Posterior cingulate gyrus (tissue), 11 donors: ENCODE measurements around the gene RBFOX2.
"Not testable (repeated sequence)": the region's sequence is repeated elsewhere in the genome, so short reads cannot be mapped to it uniquely, and the experiment has no call there.

Source experiments
- DNase-seq, 10 donors: peaks; one replicate each; pipeline versions ENCODE4 v3.0.0 to v3.0.0-alpha.2; 2020 to 2021; ENCODE audit warnings: mixed read lengths in 3 of 10
- intact Hi-C: fragments of 100-400 bp; cut with DNase I; formaldehyde crosslinking; loops from one replicate; pipeline ENCODE4 v1.15.1; 2023

The RBFOX2 gene

DNA sequence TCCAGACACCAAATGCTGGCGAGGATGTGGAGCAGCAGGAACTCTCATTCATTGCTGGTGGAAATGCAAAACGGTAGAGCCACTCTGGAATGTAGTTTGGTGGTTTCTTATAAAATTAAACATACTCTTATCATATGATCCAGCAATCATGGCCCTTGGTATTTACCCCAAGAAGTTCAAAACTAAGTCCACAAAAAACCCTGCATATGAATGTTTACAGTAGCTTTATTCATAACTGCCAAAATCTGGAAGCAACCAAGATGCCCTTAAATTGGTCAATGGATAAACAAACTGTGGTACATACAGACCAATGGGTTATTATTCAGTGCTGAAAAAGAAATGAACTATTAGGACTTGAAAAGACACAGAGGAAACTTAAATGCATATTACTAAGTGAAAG lies 223.2 kb downstream of the RBFOX2 start:
- intact Hi-C loops, result no loop called here
- no peak for DNase-seq

DNA sequence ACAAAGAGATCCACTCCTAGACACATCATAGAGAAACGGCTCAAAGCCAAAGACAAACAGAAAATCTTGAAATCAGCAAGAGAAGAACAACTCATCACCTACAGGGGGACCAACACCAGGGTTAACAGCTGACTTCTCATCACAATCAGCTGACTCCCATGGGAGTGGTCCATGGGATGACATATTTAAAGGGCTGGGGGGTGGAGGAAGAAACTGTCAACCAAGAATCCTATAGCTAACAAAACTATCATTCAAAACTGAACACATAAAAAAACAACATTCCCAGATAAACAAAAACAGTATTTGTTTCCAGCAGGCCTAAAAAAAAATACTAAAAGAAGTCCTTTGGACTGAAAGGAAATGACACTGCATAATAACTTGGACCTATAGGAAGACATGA lies 224.2 kb downstream of the RBFOX2 start:
- intact Hi-C loops, result no loop called here
- DNase-seq, result no peak

- no peak for DNase-seq
- intact Hi-C loops, result no loop called here
These were observed 225.7 kb downstream of the RBFOX2 start for GRCh38 chr22:35802885-35803284.

DNA sequence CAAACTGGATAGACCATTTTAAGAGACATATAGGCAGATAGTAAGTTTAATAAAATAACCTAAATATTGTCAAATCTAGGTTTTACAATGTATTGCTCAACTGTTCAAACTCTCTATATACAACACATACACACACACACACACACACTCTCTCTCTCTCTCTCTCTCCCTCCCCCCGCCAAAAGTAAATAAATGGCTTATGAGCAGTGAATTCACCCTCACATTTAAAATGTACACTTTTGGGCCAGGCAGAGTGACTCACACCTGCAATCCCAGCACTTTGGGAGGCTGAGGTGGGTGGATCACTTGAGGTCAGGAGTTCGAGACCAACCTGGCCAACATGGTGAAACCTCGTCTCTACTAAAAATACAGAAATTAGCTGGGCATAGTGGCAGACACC lies 227.3 kb downstream of the RBFOX2 start:
- DNase-seq, intact Hi-C loops: not testable (repeated sequence)

- intact Hi-C loops, result no loop called here
These were observed 229.5 kb downstream of the RBFOX2 start for GRCh38 chr22:35799150-35799549.

GRCh38 chr22:35797411-35797810 lies 231.2 kb downstream of the RBFOX2 start:
- DNase-seq, result no peak
- intact Hi-C loops, result no loop called here

More at GRCh38 chr22:35799150-35799549, 229.5 kb downstream of the RBFOX2 start:
- DNase-seq, result no peak

DNA sequence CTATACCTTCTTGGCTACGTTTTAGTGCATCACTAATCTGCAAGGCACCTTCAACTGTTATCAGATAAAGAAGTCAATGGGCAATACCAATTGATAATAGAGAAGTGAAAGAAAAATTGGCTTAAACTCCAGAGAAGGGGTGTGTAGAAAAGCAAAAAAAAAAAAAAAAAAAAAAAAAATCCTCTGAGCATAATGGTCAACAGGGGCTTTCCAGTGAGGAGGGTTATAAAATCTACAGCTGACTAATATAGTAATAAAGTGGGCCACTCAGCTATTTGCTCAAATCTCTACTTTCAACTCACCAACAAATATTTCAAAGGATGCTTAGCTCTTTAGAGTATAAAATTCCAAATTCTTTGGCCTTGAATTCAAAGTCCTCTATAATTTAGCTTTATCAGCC lies 233.1 kb downstream of the RBFOX2 start:
- intact Hi-C loops, result no loop called here
- no peak for DNase-seq

DNA sequence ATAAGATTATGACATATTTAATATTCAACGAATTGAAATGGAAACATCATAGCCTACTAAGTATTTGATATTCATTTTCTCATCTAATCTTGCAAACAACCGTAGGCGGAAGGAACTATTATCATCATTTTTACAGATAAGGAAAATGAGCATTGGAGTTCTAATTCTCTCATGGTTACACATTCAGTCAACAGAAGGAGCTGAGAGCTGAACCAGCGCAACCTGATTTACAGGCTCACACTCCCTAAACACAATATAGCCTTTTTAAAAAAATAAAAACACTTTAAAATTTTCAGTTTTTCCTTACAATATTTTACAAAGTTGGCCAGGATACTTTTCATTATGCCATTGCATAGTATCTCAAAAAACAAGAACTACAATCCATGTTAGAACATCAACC lies 236.1 kb downstream of the RBFOX2 start:
- intact Hi-C loops, result no loop called here
- no peak for DNase-seq

DNA sequence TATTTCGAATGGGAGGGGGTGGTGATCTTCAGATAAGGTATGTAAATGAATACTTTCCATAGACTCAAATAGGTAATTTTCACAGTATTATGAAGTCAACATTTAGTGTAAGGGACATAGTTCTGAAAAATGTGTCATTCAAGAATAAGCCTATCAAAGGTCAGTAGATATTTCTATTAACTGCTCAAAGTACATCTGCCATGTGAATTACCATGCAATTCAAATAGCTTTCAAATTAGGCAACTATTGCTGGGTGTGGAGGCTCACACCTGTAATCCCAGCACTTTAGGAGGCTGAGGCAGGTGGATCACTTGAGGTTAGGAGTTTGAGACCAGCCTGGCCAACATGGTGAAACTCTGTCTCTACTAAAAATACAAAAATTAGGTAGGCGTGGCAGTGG lies 236.8 kb downstream of the RBFOX2 start:
- not testable (repeated sequence) for DNase-seq

DNA sequence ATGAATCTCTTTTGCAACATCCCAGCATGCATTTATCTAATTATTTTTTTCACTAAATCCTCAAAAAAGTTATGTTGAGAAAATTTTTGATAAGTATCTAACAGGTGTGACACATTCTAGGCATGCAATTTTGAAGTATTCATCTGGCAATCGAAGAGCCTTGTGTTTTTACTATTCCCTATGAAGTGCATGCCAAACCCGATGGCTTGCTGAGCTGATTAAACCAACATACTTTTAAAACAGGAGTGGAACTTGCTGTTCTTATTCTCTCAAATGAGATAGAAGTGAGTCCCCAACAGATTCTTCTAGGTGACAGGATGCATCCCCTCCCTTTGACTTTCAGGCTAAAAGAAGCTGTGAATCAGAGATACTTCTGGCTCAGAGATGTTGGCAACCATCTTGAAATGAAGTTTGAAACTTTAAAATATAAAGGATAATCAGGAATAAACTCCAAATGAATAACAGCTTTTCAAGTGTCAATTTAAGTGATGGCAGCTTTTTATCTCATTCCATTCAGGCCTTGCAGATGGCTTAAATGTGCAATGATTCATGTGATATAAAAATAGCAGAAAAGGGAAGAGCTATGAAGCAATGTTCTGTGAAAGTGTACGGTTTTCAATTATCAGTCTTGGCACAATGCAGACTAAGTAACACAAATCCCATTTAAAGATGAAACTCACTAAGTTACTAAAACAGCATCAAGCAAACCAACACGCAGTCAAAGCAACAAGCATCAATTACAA lies 243.3 kb downstream of the RBFOX2 start:
- no peak for DNase-seq
- intact Hi-C loops, result no loop called here

More for the DNA sequence above, 236.8 kb downstream of the RBFOX2 start:
- intact Hi-C loops, result not testable (repeated sequence)

GRCh38 chr22:35784633-35785032 lies 244.0 kb downstream of the RBFOX2 start:
- intact Hi-C loops, result no loop called here
- DNase-seq, result peak in 2 of 10 donors; percentile 74 to 82

DNA sequence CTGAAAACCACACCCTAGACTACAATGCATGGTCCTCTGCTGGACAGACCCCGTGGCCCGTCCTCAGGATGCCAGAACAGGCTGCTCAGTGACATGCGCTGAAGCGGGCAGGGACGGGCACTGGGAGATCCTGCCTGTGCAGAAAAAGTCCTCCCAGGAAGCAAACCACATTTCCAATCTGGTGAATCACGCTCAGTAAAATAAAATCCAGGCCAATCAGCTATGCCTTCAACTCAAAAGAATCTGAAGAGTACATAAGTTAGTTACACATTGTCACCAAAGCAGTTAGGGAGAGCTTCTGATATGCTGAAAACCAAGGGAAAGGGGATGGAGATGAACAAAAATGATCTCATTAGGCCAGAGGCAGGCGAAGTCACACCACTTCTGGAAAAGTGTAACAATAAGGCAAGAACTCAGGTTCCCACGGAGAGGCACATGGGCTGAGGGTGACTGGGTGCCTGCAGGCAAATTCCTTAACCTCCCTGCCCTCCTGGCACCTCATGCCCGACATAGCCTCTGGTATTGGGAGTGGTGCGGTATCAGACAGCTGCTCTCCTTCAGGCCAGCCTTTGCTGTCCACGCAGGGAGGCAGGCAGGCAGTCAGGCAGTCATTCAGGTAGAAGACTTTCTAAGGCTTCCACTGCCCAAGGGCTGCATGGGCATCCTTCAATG lies 244.5 kb downstream of the RBFOX2 start:
- intact Hi-C loops, result no loop called here
- DNase-seq, result peak in 1 of 10 donors; percentile 70

- DNase-seq, result no peak
- intact Hi-C loops, result no loop called here
These were observed 246.1 kb downstream of the RBFOX2 start for GRCh38 chr22:35782504-35782903.

DNA sequence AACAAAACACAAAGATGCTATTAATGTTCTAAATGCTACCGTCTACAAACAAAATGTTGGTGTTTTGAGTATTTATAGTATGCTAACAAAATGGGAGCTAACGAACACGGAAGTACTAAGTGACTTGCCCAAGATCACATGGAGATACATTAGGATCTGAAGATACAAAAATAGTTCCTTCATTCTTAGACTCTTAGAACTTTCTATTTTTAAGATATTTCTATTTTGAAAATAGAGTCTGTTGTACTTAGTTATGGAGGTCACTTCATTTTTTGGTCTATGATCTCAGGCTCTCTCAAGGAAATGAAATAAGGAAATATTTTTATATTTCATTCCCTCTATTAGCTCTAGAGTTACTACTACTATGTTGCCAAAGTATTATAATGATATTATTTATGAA lies 246.7 kb downstream of the RBFOX2 start:
- intact Hi-C loops, result no loop called here
- DNase-seq, result no peak

DNA sequence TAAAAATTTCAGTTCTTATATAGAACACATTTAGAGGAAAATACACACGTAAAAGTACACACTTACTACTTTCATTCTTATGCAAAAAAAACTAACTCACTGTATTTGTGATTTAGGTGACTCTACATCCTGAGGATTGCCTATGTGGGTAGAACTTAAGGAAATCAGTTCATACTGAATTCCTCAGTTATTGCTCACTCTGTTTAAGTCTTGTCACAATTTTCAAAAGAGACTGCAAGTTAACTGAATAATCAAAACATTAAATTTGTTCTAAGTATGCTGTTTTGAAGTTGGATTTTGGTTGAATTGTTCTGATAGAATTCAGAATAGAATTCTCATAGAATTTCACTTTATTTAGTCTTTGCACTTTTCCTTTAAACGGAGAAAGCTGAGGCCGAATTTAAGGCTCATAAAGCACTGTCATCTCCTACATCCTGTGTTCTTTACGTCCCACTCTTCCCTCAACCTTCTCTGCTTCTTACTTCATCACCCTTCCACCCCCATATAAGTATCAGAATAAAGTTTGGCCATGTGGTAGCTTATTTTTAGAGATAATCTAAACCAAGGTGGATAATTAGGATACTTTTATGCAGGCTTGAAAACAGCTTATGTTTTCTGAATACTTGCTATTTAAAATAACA lies 251.2 kb downstream of the RBFOX2 start:
- no peak for DNase-seq
- intact Hi-C loops, result no loop called here

- no peak for DNase-seq
- intact Hi-C loops, result no loop called here
These were observed 253.3 kb downstream of the RBFOX2 start for GRCh38 chr22:35775339-35775738.

GRCh38 chr22:35769974-35770373 lies 258.6 kb downstream of the RBFOX2 start:
- DNase-seq, result no peak
- intact Hi-C loops, result no loop called here

- intact Hi-C loops, result no loop called here
- no peak for DNase-seq
These were observed 261.7 kb downstream of the RBFOX2 start for GRCh38 chr22:35766654-35767580.

- intact Hi-C loops, result loop anchor here (5.0 kb wide), 1 partner anchor 161 kb away; no protein-coding TSS in a partner anchor
- DNase-seq, result no peak
These were observed 267.6 kb downstream of the RBFOX2 start for GRCh38 chr22:35761037-35761436.

DNA sequence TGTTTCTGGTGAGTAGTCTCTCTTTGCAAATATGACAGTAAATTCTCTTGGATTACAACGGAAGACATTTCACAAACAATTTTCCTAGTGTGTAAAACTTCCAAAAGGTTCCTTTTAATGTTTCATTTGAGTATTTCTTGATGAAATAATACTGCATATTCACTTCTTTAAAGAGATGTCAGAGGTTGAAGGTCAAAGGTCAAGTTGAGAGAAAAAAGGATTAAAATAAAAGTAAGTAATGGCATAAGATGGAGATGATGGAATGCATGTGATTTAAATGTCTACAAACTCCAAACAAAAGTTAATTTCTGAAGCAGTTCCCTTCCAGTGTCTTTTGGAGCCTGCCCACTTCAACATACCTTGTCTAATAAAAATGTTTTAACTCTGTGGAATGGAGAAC lies 270.2 kb downstream of the RBFOX2 start:
- no peak for DNase-seq
- intact Hi-C loops, result no loop called here

DNA sequence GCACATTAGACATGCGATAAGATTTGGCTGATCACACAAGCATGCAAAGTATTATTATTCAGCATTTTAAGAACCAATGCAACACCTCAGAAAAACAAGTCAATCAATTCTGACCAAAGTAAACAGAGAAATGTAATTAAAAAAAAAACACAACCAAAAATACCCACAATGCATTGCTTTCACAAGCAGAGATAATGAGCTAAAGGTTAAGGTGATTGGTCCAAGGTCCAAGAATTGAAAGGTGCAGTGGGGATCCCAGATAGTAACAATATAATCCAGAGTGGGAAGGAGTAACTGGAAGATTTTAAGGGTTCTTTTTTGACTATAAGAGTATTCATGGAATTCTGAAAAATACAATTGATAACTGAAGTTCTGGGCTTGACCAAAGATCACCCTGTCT lies 271.9 kb downstream of the RBFOX2 start:
- no peak for DNase-seq
- intact Hi-C loops, result no loop called here
